M059J (cell line): ENCODE data around the gene ZDHHC15. TPM values are rescaled to one million over a fixed set of nuclear protein-coding genes. Genes with fewer than 3 reads are reported as not detected.
"Not testable (repeated sequence)": the region's sequence is repeated elsewhere in the genome, so short reads cannot be mapped to it uniquely, and the experiment has no call there.

Source experiments
- DNase-seq: peaks from one replicate; pipeline ENCODE4 v3.0.0-alpha.2; 2012; ENCODE audit warnings: low read depth
- total RNA-seq: library from RNA; depleted of rRNA; stranded (reverse); fragments of >200 nt; shearing (Covaris generic); gene quantifications from 2 replicates; pipeline ENCODE4 v1.2.3, GENCODE V29; 2014; rRNA removed

Gene ZDHHC15, protein sequence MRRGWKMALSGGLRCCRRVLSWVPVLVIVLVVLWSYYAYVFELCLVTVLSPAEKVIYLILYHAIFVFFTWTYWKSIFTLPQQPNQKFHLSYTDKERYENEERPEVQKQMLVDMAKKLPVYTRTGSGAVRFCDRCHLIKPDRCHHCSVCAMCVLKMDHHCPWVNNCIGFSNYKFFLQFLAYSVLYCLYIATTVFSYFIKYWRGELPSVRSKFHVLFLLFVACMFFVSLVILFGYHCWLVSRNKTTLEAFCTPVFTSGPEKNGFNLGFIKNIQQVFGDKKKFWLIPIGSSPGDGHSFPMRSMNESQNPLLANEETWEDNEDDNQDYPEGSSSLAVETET
- total RNA-seq: 0.02 TPM in 1 of 2 replicates, not detected in the other

DNA sequence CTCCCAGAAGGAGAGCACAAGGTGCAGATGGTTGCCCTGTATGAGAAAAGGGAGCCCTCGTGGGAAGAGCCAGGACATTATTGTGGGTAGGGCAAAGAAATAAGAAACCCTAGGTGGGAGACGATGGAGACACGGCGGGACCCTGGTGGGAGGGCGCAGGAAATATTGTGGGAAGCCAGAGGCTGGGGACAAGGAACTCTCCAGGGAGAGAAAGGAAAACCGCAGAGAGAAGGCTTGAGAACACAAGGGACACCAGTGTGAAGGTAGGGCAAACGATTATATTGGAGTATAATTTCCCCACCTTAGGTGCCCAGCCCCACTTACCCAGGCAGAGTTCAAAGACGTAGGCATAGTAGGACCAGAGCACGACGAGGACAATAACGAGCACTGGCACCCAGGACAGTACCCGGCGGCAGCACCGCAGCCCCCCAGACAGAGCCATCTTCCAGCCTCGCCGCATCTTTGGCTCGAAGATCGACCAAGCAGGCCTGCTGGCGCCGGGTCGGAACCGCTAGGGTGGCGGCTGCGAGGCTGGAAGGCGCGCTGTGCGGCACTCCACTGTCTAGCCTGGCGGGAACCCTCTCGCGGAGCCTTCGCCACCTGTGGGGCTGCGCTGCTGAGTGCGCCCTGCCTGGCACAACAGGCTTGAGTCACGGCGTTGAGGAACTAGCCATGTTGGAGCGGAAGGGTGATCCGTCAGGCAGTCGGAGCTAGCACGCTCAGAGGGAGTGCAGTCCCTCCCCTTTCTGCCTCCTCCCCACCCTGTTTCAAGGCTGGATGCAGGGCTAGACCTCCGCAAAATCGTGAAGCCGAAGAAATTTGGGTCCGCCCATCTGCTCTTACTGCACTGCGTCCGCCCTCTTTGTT is at the start of gene ZDHHC15:
Gene ZDHHC15, minus strand, starts transcription at position 473 of the 867 bp plus-strand sequence. Its CDS starts 13 bp downstream, at position 460.
- peak; percentile 4 for DNase-seq

DNA sequence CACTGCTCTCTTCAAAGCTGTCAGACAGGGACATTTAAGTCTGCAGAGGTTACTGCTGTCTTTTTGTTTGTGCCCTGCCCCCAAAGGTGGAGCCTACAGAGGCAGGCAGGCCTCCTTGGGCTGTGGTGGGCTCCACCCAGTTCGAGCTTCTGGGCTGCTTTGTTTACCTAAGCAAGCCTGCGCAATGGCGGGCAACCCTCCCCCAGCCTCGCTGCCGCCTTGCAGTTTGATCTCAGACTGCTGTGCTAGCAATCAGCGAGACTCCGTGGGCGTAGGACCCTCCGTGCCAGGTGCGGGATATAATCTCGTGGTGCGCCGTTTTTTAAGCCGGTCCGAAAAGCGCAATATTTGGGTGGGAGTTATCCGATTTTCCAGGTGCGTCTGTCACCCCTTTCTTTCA is 37.7 kb upstream of the ZDHHC15 start:
- DNase-seq: not testable (repeated sequence)

DNA sequence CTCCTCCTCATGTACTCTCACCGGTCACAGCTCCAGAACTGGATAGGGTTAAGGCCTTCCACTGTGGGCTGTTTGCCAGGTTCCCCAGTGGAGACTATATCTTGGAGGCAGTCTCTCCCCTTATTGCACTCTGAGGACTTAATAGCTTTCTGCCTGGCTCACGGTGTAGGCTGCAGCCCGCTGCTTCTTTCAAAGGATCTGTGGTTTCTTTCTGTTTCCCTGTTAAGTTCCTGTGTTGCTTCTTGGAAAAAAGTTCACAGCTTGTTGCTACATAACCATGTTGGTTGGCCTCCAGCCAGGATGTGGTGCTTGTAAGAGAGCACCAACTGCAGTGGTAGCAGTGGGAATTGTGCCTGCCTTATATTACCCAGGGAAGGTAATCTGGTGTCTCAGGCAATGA is 24.9 kb upstream of the ZDHHC15 start:
- peak; percentile 0 for DNase-seq

DNA sequence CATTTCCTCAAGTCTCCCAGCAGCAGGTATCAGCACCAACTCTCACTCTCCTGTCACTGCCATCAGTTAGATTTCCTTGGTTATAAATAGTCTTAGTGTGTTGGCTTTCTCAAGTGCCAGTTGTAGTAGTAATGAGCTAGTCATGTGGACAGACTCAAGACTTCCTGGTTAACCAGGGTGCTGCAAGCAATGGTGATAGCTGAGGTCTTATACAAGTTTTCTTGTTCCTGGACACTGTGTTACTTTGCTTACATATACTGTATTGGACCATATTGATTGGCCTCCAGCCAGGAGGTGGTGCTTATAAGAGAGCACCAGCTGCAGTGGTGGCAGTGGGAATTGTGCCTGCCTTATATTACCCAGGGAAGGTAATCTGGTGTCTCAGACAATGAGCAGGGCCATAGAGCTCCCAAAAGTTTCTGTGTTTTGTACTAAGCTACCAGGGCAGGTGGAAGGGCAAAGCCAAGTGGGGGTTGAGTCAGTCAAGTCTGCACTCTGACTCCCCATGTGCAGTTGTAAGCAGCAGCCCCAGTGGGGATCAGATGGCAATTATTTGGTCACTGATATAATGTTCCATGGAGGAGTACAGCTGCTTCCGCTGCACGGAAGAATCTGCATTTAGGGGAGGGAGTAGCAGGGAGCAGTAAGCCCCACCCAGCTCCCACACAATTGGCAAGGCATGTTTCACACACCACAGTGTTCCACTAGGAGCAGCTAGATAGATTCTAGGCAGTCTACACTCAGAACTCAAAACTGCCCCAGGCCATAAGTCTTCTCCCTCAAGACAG is 24.1 kb upstream of the ZDHHC15 start:
- no peak for DNase-seq

DNA sequence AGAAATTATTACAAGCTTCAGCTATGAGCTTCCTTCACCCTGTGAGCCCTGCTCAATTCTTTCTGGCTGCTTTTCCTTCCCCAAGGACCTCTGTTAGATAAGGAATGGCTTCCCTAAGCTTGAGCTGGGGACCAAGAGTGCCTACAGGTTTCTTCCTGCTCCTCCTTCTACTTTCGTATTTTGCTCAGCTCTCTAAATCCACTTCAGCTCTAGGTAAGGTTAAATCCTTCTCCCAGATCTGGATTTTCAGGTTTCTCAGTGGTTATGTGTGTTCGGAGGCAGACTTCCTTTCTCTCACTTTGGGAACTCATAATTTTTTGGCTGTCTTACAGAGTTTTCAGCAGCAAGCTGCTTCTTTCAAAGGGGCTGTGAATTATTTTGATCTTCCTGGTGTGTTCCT is 21.9 kb upstream of the ZDHHC15 start:
- no peak for DNase-seq

DNA sequence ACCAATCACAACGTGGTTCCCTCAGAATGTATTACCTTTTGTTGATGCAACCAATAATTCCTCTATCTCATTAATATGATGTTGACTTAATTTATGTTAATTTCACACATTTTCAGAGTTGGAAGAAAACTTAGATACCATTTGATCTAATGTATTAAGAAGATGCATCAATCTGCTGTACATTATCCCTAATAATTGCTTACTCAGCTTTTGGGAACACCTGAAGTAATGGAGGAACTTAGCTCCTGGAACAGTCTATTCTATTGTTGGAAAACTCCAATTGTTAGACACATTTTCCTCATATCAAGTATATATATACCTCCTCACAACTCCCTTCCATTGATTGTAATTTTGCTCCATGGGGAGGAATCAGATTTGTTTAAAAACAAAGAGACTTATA is 38.9 kb downstream of the ZDHHC15 start:
- DNase-seq: no peak

DNA sequence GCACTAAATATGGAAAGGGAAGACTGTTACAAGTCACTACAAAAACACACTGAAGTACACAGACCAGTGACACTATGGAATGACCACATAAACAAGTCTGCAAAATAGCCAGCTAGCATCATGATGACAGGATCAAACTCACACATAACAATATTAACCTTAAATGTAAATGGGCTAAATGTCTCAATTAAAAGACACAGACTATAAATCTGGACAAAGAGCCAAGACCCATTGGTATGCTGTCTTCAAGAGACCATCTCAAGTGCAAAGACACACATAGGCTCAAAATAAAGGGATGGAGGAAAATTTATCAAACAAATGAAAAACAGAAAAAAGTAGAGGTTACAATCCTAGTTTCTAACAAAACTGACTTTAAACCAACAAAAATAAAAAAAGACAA is 61.1 kb downstream of the ZDHHC15 start:
- DNase-seq: not testable (repeated sequence)

DNA sequence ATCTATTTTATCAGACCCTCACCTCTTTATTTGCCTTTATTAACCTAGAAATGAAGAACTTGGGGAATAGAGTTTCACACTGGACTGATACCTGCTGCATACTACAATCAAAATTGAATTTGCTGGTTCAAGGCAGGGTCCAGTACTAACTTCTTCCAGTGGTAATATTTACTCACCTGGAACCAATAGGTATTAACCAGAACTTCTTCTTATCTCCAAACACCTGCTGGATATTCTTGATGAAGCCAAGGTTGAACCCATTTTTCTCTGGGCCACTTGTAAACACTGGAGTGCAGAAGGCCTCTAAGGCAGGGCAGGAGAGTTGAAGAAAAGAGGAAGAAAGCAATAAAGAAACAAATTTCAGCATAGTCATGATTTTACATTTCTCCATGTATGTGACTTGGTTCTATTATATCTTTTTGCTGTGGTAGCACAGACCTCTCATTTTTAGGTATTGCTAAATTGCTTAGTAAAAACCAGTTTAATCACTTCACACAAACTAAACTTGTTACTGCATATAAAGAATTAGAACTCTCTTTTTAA is 101.1 kb downstream of the ZDHHC15 start:
- DNase-seq: no peak

DNA sequence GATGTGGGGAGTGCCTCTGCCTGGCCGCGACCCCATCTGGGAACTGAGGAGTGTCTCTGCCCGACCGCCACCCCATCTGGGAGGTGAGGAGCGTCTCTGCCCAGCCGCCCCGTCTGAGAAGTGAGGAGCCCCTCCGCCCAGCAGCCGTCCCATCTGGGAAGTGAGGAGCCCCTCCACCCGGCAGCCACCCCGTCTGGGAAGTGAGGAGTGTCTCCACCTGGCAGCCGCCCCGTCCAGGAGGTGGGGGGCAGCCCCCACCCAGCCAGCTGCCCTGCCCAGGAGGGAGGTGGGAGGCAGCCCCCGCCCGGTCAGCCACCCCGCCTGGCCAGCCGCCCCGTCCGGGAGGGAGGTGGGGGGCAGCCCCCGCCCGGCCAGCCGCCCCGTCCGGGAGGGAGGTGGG is 115.7 kb downstream of the ZDHHC15 start:
- not testable (repeated sequence) for DNase-seq

DNA sequence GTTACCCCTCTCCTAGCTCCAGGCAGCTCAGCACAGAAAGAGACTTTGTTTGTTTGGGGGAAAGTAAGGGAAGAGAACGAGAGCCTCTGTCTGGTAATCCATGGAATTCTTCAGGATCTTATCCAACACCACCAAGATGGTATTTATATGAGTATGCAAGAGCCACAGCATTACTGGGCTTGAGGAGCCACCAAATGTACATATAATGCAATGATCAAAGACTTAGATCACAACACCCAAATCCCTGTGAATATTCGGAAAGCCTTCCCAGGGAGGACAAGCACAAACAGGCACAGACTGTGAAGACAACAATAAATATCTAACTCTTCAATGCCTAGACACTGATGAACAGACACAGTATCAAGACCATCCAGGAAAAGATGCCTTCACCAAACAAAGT is 132.4 kb downstream of the ZDHHC15 start:
- DNase-seq: no peak

DNA sequence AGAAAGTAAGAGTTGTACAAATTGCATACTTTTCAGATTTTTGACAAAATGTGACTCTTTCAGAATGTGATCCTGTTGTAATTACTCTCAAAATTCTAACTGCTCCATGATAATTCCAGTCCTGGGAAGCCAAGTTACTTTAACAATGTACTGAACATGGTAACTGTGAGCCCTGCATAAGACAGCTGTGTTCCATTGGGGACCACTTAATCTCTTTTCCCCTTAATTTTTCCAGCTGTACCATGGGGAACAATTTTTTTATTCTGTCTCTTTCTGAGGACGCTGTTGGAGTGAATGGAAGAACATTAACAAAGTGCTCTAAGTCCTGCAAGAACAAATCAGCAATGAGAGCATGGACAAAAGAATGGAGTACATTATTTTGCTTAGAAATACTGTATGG is 153.1 kb downstream of the ZDHHC15 start:
- DNase-seq: no peak

DNA sequence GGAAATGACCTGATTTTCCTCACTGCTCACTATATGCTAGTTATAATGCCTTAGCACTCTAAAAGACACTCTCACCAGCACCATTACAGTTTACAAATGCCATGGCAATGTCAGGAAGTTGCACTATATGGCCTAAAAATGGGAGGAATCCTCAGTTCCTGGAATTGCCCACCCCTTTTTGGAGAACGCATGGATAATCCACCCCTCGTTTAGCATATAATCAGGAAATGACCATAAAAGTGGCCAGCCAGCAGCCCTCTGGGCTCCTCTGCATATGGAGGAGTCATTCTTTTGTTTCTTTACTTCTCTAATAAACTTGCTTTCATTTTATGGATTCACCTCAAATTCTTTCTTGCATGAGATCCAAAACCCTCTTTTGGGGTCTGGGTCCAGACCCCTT is 156.0 kb downstream of the ZDHHC15 start:
- no peak for DNase-seq

DNA sequence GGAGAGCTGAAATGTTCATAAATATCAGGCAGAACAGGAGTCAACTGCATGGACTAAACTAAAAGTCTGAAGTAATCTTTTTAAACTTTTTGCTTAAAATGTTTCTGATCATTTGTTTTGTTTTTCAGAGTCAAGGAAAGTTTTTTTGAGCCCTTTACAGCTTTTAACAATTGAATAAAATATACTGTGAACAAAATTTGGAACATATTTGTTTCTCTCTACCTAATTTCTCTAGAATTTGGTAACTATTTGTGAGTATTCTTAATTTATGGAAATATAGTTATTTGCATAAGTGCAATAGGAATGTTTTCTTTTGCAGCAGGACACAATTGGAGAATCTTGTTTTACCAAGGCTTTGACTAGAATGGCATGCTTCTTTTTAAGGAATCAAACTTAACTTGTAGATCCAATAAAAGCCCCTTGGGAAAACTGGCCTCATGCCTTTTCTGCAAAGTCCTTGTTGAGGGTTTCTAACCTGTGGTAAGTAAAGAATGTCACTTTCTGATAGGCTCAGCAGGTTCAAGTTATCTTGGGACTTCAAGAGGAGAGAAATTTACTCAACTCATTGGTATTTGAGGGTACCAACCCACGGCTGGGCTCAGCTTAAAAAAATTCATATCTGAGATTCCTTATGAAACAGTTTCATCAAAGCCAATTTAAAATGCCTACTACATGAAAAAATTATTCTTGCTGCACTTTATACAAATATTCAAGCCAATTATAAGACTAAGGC is 157.4 kb downstream of the ZDHHC15 start:
- peak; percentile 0 for DNase-seq

DNA sequence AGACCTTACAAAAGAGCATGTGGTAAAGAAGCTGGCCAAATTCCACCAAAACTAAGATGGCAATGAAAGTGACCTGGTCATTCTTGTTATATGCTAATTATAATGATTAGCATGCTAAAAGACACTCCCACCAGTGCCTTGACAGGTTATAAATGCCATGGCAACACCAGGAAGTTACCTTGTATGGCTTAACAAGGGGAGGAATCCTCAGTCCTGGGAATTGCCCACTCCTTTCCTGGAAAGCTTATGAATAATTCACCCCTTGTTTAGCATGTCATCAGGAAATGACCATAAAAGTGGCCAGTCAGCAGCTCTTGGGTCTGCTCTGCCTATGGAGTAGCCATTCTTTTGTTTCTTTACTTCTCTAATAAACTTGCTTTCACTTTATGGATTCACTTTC is 161.0 kb downstream of the ZDHHC15 start:
- DNase-seq: no peak

DNA sequence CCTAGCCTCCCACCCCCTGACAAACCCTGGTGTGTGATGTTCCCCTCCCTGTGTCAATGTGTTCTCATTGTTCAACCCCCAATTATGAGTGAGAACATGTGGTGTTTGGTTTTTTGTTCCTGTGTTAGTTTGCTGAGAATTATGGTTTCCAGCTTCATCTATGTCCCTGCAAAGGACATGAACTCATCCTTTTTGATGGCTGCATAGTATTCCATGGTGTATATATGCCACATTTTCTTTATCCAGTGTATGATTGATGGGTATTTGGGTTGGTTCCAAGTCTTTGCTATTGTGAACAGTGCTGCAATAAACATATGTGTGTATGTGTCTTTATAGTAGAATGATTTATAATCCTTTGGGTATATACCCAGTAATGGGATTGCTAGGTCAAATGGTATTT is 174.2 kb downstream of the ZDHHC15 start:
- DNase-seq: not testable (repeated sequence)

DNA sequence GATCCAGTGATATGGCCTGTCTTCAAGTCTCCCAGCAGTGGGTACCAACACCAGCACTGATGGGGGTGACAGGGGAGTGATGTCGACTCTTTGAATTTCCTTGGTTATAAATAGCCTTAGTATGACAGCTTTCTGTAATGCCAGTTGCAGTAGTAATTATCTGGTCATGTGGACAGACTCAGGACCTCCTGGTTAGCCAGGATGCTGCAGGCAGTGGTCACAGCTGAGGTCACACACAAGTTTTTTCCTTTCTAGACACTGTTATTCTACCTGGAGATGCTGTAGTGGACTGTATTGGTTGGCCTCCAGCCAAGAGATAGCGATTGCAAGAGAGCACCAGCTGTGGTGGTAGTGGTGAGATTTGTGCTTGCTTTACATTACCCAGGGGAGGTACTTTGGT is 185.3 kb downstream of the ZDHHC15 start:
- no peak for DNase-seq

DNA sequence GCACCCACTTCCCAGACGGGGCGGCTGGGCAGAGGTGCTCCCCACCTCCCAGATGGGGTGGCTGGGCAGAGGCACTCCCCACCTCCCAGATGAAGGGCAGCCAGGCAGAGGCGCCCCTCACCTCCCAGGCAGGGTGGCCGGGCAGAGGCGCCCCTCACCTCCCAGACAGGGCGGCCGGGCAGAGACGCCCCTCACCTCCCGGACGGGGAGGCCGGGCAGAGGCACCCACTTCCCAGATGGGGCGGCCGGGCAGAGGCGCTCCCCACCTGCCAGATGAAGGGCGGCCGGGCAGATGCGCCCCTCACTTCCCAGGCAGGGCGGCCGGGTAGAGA is 187.7 kb downstream of the ZDHHC15 start:
- no peak for DNase-seq

DNA sequence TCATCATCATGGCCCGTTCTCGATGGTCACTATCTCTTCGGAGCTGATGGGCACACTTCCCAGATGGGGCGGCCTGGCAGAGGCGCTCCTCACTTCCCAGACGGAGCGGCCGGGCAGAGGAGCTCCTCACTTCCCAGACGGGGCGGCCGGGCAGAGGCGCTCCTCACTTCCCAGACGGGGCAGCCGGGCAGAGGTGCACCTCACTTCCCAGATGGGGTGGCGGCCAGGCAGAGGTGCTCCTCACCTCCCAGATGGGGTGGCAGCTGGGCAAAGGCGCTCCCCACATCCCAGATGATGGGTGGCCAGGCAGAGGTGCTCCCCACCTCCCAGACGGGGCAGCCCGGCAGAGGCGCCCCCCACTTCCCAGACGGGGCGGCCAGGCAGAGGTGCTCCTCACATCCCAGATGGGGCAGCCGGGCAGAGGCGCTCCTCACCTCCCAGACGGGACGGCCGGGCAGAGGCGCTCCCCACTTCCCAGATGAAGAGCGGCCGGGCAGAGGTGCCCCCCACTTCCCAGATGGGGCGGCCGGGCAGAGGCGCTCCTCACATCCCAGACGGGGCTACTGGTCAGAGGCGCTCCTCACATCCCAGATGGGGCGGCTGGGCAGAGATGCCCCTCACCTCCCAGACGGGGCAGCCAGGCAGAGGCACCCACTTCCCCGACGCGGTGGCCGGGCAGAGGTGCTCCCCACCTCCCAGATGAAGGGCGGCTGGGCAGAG is 188.3 kb downstream of the ZDHHC15 start:
- DNase-seq: not testable (repeated sequence)

DNA sequence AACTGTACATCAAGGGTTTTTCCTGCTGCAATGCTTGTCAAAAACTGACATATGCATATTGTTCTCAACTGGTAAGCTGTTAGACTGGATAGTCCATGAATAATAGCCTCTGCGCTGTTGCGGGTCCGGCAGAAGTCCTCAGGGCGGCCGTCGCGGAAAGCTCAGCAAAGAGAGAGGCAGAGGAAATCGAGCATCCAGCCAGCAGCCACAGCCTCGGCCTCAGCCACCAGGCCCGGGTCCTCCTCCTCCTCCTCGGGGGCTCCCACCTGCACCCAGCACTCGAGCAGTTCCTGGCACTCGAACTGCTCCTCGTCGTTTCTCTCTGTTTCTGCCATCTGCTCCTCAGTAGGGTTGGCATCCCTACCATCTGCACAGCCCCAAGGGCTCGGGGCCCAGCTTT is 195.2 kb downstream of the ZDHHC15 start:
- no peak for DNase-seq
